Upper lobe of left lung (tissue), 6 donors: ENCODE measurements around the gene USP13. TPM values are rescaled to one million over a fixed set of nuclear protein-coding genes. Genes with fewer than 3 reads are reported as not detected.
A peak's percentile ranks its signal among the peaks of the same experiment; 100 is the strongest.

Source experiments
- ATAC-seq, 2 donors: fragments of 200-7000 bp; cut with Tn5 transposase; one replicate each; pipeline ENCODE4 v1.9.1; 2022; ENCODE audit warnings: mild to moderate bottlenecking in 2 of 2, moderate library complexity in 2 of 2; ENCODE audit not compliant: low FRiP score in 2 of 2
- DNase-seq, 2 donors: peaks; one replicate each; pipeline ENCODE4 v3.0.0-alpha.2; 2019 to 2020
- H3K27ac ChIP-seq, 4 donors: fragments of 200-600 bp; sonication (generic); one replicate each; pipeline ENCODE4 v1.5.1; 2016 to 2019
- H3K27me3 ChIP-seq, 4 donors: fragments of 200-600 bp; sonication (generic); one replicate each; pipeline ENCODE4 v1.5.1; 2017 to 2019
- H3K36me3 ChIP-seq, 4 donors: fragments of 200-600 bp; sonication (generic); one replicate each; pipeline ENCODE4 v1.5.1; 2016 to 2019
- H3K4me1 ChIP-seq, 4 donors: fragments of 200-600 bp; sonication (generic); one replicate each; pipeline ENCODE4 v1.5.1; 2018 to 2019
- H3K4me3 ChIP-seq, 4 donors: fragments of 200-600 bp; sonication (generic); one replicate each; pipeline ENCODE4 v1.5.1; 2017 to 2019; ENCODE audit warnings: mild to moderate bottlenecking in 2 of 4, moderate library complexity in 1 of 4
- H3K9me3 ChIP-seq, 4 donors: fragments of 200-600 bp; sonication (generic); one replicate each; pipeline ENCODE4 v1.5.1; 2018 to 2019
- CTCF ChIP-seq, 6 experiments: fragments of 450-650 bp in 4 of 6; fragments of 200-600 bp in 2 of 6; sonication (generic) in 2 of 6; IDR thresholded peaks; one replicate each; pipeline ENCODE4 v1.5.1; 2016 to 2019; ENCODE audit warnings: antibody characterized with exemption in 6 of 6
- EP300 ChIP-seq, 4 donors: sonication (generic); formaldehyde crosslinking; IDR thresholded peaks; one replicate each; pipeline ENCODE4 v1.5.1; 2017; ENCODE audit warnings: antibody characterized with exemption in 4 of 4, control low read depth in 2 of 4
- POLR2A ChIP-seq, 4 donors: fragments of 450-650 bp; IDR thresholded peaks; one replicate each; pipeline ENCODE4 v1.5.1; 2016 to 2017; ENCODE audit warnings: antibody characterized with exemption in 4 of 4, mild to moderate bottlenecking in 2 of 4
- POLR2AphosphoS5 ChIP-seq, 2 donors: sonication (generic); formaldehyde crosslinking; IDR thresholded peaks; one replicate each; pipeline ENCODE4 v1.5.1; 2017; ENCODE audit warnings: antibody characterized with exemption in 2 of 2
- WGBS, 2 donors: methylation state at CpG; one replicate each; pipeline ENCODE4 v1.1.5; 2017 to 2018; 5-methylcytosine and 5-hydroxymethylcytosine counted together
- total RNA-seq, 6 donors: library from RNA; depleted of rRNA in 4 of 6; stranded (reverse); fragments of >200 nt in 4 of 6; gene quantifications; one replicate each; pipeline versions ENCODE4 v1.1.0 to v1.2.1, GENCODE V29; 2016 to 2021
- donor health status: DM: no; HTN: no; CAD: no; lungs with moderate emphysema.
- donor health status: DM: no; HTN: yes; CAD: no; lungs with severe emphysema.

The USP13 gene
- total RNA-seq, 6 donors from 2014 or later: 14.4 to 34.6 (median 27.8) TPM

GRCh38 chr3:179671309-179671708, 18.5 kb downstream of the USP13 start:
- Histone ChIP-seq H3K27ac (peak overlapping the region in 3 of 4 donors; percentile 49 to 77 (median 76)), H3K36me3 (no peaks in the 10 kb centered on the region), H3K9me3 (no peaks in the 10 kb centered on the region), H3K4me3 (no peak overlapping the region), H3K27me3 (no peaks in the 10 kb centered on the region), H3K4me1 (peaks cover 16 to 34% (median 26%) of the 10 kb centered on the region in 4 donors)
- TF ChIP-seq EP300 (IDR thresholded peaks at IDR 0.05): no peak
- TF ChIP-seq POLR2A (IDR thresholded peaks at IDR 0.05): no peak
- no peak for TF ChIP-seq CTCF (IDR thresholded peaks at IDR 0.05)
- TF ChIP-seq POLR2AphosphoS5 (IDR thresholded peaks at IDR 0.05): no peak
- no peak for ATAC-seq
- WGBS, 2 donors: 70 to 75% methylated on average over 1 of the region's 1 CpG
- no peak for DNase-seq

DNA sequence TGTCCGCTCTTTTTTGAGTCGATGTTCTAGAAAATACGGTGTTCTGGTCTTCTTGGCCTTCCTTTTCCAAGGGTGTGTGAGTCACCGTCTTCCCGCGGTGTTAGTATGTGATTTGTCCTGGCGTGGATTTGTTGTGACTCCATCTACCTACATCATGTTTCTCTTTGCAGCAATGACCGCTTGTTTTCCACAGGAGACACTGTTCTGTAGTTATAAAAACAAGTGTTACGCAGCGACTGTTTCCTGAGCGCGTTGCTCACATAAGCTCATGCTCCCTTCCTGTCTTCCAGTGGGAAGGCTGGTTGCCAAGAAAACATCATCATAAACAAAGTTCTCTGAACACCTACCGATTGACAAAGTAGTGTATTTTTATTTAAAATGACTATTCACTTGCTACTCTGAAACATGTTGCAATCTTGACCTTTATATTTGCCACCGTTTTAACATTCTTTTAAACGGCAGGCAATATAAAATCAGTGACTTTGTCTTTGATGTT, 19.0 kb downstream of the USP13 start:
- DNase-seq (no peak), ATAC-seq (no peak)
- Histone ChIP-seq H3K4me1 (peaks cover 14 to 29% (median 22%) of the 10 kb centered on the region in 4 donors), H3K9me3 (no peaks in the 10 kb centered on the region), H3K27me3 (no peaks in the 10 kb centered on the region), H3K36me3 (no peaks in the 10 kb centered on the region), H3K4me3 (no peak overlapping the region), H3K27ac (peak overlapping the region in 3 of 4 donors; percentile 49 to 77 (median 76))
- no peak for TF ChIP-seq CTCF (IDR thresholded peaks at IDR 0.05)
- TF ChIP-seq POLR2A (IDR thresholded peaks at IDR 0.05): no peak
- peak; percentile 46 to 55 for TF ChIP-seq POLR2AphosphoS5 (IDR thresholded peaks at IDR 0.05)
- TF ChIP-seq EP300 (IDR thresholded peaks at IDR 0.05): peak in 2 of 4 donors; percentile 69 to 70
- WGBS, 2 donors: 59 to 66% methylated on average over 15 of the region's 15 CpGs

- Histone ChIP-seq H3K27me3 (no peaks in the 10 kb centered on the region), H3K9me3 (no peaks in the 10 kb centered on the region), H3K27ac (peak overlapping the region; percentile 69 to 84 (median 76)), H3K4me3 (no peak overlapping the region), H3K4me1 (peaks cover 12 to 24% (median 19%) of the 10 kb centered on the region in 4 donors), H3K36me3 (no peaks in the 10 kb centered on the region)
- WGBS, 2 donors: 74 to 85% methylated on average over 4 of the region's 4 CpGs
- no peak for ATAC-seq
- TF ChIP-seq EP300 (IDR thresholded peaks at IDR 0.05) (no peak), POLR2A (IDR thresholded peaks at IDR 0.05) (no peak), POLR2AphosphoS5 (IDR thresholded peaks at IDR 0.05) (no peak), CTCF (IDR thresholded peaks at IDR 0.05) (no peak)
- DNase-seq: peak in 1 of 2 donors; percentile 57
Observed at GRCh38 chr3:179672918-179673317, 20.1 kb downstream of the USP13 start.

DNA sequence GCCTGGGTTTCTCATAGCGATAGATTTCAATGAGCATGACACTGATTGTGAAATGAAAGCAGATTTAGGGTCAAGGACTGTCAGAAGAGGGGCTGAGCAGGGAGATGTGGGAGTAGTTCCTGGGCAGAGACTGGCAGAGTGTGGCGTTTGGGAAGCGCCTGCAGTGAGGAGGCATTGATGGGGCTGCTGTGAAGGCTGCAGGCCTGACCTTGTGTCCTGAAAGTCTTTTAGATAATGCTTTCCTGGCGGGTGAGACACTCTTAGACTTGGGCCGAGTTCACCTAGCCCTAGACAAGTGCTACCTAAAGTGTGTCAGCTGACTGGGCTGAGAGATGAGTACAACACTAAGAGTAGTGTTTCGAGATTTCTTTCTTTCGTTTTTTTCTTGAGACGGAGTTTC, 20.7 kb downstream of the USP13 start:
- ATAC-seq (peak; percentile 50 to 85), DNase-seq (peak in 1 of 2 donors; percentile 72)
- no peaks in the 10 kb centered on the region for H3K36me3 ChIP-seq
- H3K27ac ChIP-seq: peak overlapping the region; percentile 51 to 84 (median 73)
- peak overlapping the region in 3 of 4 donors; percentile 10 to 27 (median 23) for H3K4me3 ChIP-seq
- no peaks in the 10 kb centered on the region for H3K27me3 ChIP-seq
- WGBS, 2 donors: 57 to 84% methylated on average over 8 of the region's 8 CpGs
- TF ChIP-seq POLR2A (IDR thresholded peaks at IDR 0.05) (peak in 1 of 4 donors; percentile 36), POLR2AphosphoS5 (IDR thresholded peaks at IDR 0.05) (peak in 1 of 2 donors; percentile 13), EP300 (IDR thresholded peaks at IDR 0.05) (peak in 1 of 4 donors; percentile 38), CTCF (IDR thresholded peaks at IDR 0.05) (no peak)
- peaks cover 12 to 24% (median 19%) of the 10 kb centered on the region in 4 donors for H3K4me1 ChIP-seq
- H3K9me3 ChIP-seq: no peaks in the 10 kb centered on the region

GRCh38 chr3:179676081-179676480, 23.2 kb downstream of the USP13 start:
- WGBS, 2 donors: 92 to 99% methylated on average over 5 of the region's 5 CpGs

More at GRCh38 chr3:179676081-179676480, 23.2 kb downstream of the USP13 start:
- Histone ChIP-seq H3K4me1 (peaks cover 7 to 21% (median 15%) of the 10 kb centered on the region in 4 donors), H3K27me3 (no peaks in the 10 kb centered on the region), H3K36me3 (no peaks in the 10 kb centered on the region), H3K4me3 (no peak overlapping the region), H3K9me3 (no peaks in the 10 kb centered on the region), H3K27ac (no peak overlapping the region)
- no peak for DNase-seq
- no peak for ATAC-seq
- TF ChIP-seq POLR2A (IDR thresholded peaks at IDR 0.05): no peak
- TF ChIP-seq EP300 (IDR thresholded peaks at IDR 0.05): no peak
- no peak for TF ChIP-seq CTCF (IDR thresholded peaks at IDR 0.05)
- TF ChIP-seq POLR2AphosphoS5 (IDR thresholded peaks at IDR 0.05): no peak
